Measurements from ENCODE around the gene HTR3E. TPM values are rescaled to one million over a fixed set of nuclear protein-coding genes. Genes with fewer than 3 reads are reported as not detected.
"Not testable (repeated sequence)": the region's sequence is repeated elsewhere in the genome, so short reads cannot be mapped to it uniquely, and the experiment has no call there.

Gene HTR3E
- total RNA-seq, 3 donors from 2014 or later (not counting 1 experiment from before 2014, with no cell fraction given) = not detected

GRCh38 chr3:184116017-184116416, 19.2 kb downstream of the HTR3E start:
- Histone ChIP-seq H3K27ac (ENCODE audit: low read length) (no peak overlapping the region), H3K36me3 (ENCODE audit: control insufficient read depth, insufficient read depth, low read length) (no peaks in the 10 kb centered on the region), H3K27me3 (ENCODE audit: control insufficient read depth, insufficient read depth, low read length) (no peaks in the 10 kb centered on the region), H3K4me1 (ENCODE audit: control insufficient read depth, insufficient read depth, low read length) (no peaks in the 10 kb centered on the region), H3K9me3 (ENCODE audit: control insufficient read depth, insufficient read depth, low read length) (no peaks in the 10 kb centered on the region), H3K4me3 (ENCODE audit: low read length) (no peak overlapping the region)
- Mint-ChIP-seq H3K4me1 (no peaks in the 10 kb centered on the region), H3K4me3 (no peak overlapping the region), H3K36me3 (no peaks in the 10 kb centered on the region), H3K27me3 (ENCODE audit: low read depth in 2 of 2) (peaks cover 11 to 17% of the 10 kb centered on the region in 2 donors), H3K9me3 (no peaks in the 10 kb centered on the region), H3K27ac (no peak overlapping the region)
- WGBS (ENCODE audit: insufficient coverage) = 84% methylated on average over 4 of the region's 4 CpGs
- DNase-seq = no peak
- ATAC-seq = no peak
- no peak for TF ChIP-seq CTCF (IDR thresholded peaks at IDR 0.05)
- intact Hi-C loops (cut with micrococcal nuclease) = no loop called here

GRCh38 chr3:184117636-184118035, 20.8 kb downstream of the HTR3E start:
- Mint-ChIP-seq H3K4me1 (no peaks in the 10 kb centered on the region), H3K9me3 (no peaks in the 10 kb centered on the region), H3K27ac (no peak overlapping the region), H3K4me3 (no peak overlapping the region), H3K36me3 (no peaks in the 10 kb centered on the region), H3K27me3 (ENCODE audit: low read depth in 2 of 2) (peaks cover 13 to 16% of the 10 kb centered on the region in 2 donors)
- no peaks in the 10 kb centered on the region for H3K4me1 ChIP-seq (ENCODE audit: control insufficient read depth, insufficient read depth, low read length)
- no peak for TF ChIP-seq CTCF (IDR thresholded peaks at IDR 0.05)
- H3K4me3 ChIP-seq (ENCODE audit: low read length) = no peak overlapping the region
- ATAC-seq (no peak), DNase-seq (no peak)
- no peaks in the 10 kb centered on the region for H3K9me3 ChIP-seq (ENCODE audit: control insufficient read depth, insufficient read depth, low read length)
- WGBS (ENCODE audit: insufficient coverage) = 91% methylated on average over 5 of the region's 6 CpGs
- no peaks in the 10 kb centered on the region for H3K36me3 ChIP-seq (ENCODE audit: control insufficient read depth, insufficient read depth, low read length)
- H3K27ac ChIP-seq (ENCODE audit: low read length) = no peak overlapping the region
- intact Hi-C loops (cut with micrococcal nuclease) = no loop called here
- H3K27me3 ChIP-seq (ENCODE audit: control insufficient read depth, insufficient read depth, low read length) = no peaks in the 10 kb centered on the region

GRCh38 chr3:184121031-184121430, 24.2 kb downstream of the HTR3E start:
- H3K27me3 ChIP-seq (ENCODE audit: control insufficient read depth, insufficient read depth, low read length); intact Hi-C loops (cut with micrococcal nuclease); H3K4me1 ChIP-seq (ENCODE audit: control insufficient read depth, insufficient read depth, low read length); DNase-seq; H3K9me3 Mint-ChIP-seq; H3K4me3 ChIP-seq (ENCODE audit: low read length); H3K9me3 ChIP-seq (ENCODE audit: control insufficient read depth, insufficient read depth, low read length); H3K27ac Mint-ChIP-seq; H3K36me3 ChIP-seq (ENCODE audit: control insufficient read depth, insufficient read depth, low read length); H3K27ac ChIP-seq (ENCODE audit: low read length); H3K36me3 Mint-ChIP-seq; H3K4me3 Mint-ChIP-seq; ATAC-seq; H3K4me1 Mint-ChIP-seq: not testable (repeated sequence)
- H3K27me3 Mint-ChIP-seq (ENCODE audit: low read depth in 2 of 2) = peaks cover 8 to 12% of the 10 kb centered on the region in 2 donors
- WGBS (ENCODE audit: insufficient coverage) = 92% methylated on average over 8 of the region's 8 CpGs

- no peaks in the 10 kb centered on the region for H3K36me3 Mint-ChIP-seq
- no peak overlapping the region for H3K4me3 Mint-ChIP-seq
- H3K27ac Mint-ChIP-seq = no peak overlapping the region
- intact Hi-C loops (cut with micrococcal nuclease) = no loop called here
- H3K4me1 Mint-ChIP-seq = no peaks in the 10 kb centered on the region
- H3K9me3 ChIP-seq (ENCODE audit: control insufficient read depth, insufficient read depth, low read length) = no peaks in the 10 kb centered on the region
- no peak for ATAC-seq
- H3K4me3 ChIP-seq (ENCODE audit: low read length) = no peak overlapping the region
- H3K27me3 Mint-ChIP-seq (ENCODE audit: low read depth in 2 of 2) = peaks cover 5 to 6% of the 10 kb centered on the region in 2 donors
- H3K4me1 ChIP-seq (ENCODE audit: control insufficient read depth, insufficient read depth, low read length) = no peaks in the 10 kb centered on the region
- no peak for TF ChIP-seq CTCF (IDR thresholded peaks at IDR 0.05)
- H3K27me3 ChIP-seq (ENCODE audit: control insufficient read depth, insufficient read depth, low read length) = no peaks in the 10 kb centered on the region
- no peak for DNase-seq
- WGBS (ENCODE audit: insufficient coverage) = 69% methylated on average over 2 of the region's 3 CpGs
- no peaks in the 10 kb centered on the region for H3K36me3 ChIP-seq (ENCODE audit: control insufficient read depth, insufficient read depth, low read length)
- no peak overlapping the region for H3K27ac ChIP-seq (ENCODE audit: low read length)
- no peaks in the 10 kb centered on the region for H3K9me3 Mint-ChIP-seq
Observed at GRCh38 chr3:184126006-184126405, 29.1 kb downstream of the HTR3E start.
